GM19463 (cell line): ENCODE measurements around the gene PPTC7.

Experiments
- ATAC-seq: cut with Tn5 transposase; IDR thresholded peaks from one replicate; pipeline ENCODE4 v1.9.1; 2021; ENCODE audit warnings: mild to moderate bottlenecking, moderate library complexity; ENCODE audit not compliant: unreplicated experiment

PPTC7 gene

GRCh38 chr12:110498984-110499706, 84.0 kb downstream of the PPTC7 start:
- no peak for ATAC-seq
